Right cardiac atrium (tissue), 5 donors: ENCODE data around the gene OSCP1. TPM values are rescaled to one million over a fixed set of nuclear protein-coding genes. Genes with fewer than 3 reads are reported as not detected.

Experiments
- ATAC-seq, 2 donors: fragments of 200-7000 bp; cut with Tn5 transposase; one replicate each; pipeline versions ENCODE4 v1.8.0 to v1.9.1; 2020; ENCODE audit warnings: moderate library complexity in 2 of 2, mild to moderate bottlenecking in 1 of 2
- DNase-seq, 3 donors: peaks; one replicate each; pipeline ENCODE4 v3.0.0-alpha.2; 2020
- H3K27ac ChIP-seq: one replicate; pipeline ENCODE4 v1.5.1; 2013; ENCODE audit warnings: mild to moderate bottlenecking, low read length, control low read depth, moderate library complexity
- H3K27me3 ChIP-seq: one replicate; pipeline ENCODE4 v1.6.1; 2013; ENCODE audit not compliant: control insufficient read depth, insufficient read depth
- H3K4me1 ChIP-seq: one replicate; pipeline ENCODE4 v1.6.1; 2013; ENCODE audit warnings: low read length; ENCODE audit not compliant: control insufficient read depth, insufficient read depth
- H3K4me3 ChIP-seq: one replicate; pipeline ENCODE4 v1.5.1; 2013; ENCODE audit warnings: low read length, control low read depth
- H3K9me3 ChIP-seq: one replicate; pipeline ENCODE4 v1.6.1; 2013; ENCODE audit warnings: low read length; ENCODE audit not compliant: control insufficient read depth
- whole genome bisulfite sequencing: extraction: QIAGEN DNeasy Blood & Tissue Kit; methylation state at CpG from one replicate; pipeline ENCODE4 v1.1.7; 2013; 5-methylcytosine and 5-hydroxymethylcytosine counted together
- intact Hi-C, 4 donors: fragments of 100-400 bp; cut with DNase I; formaldehyde crosslinking; loops; one replicate each; pipeline versions ENCODE4 v1.11.0 to v1.14.0; 2022 to 2023
- polyA plus RNA-seq: library from polyadenylated mRNA; stranded (reverse); fragments of 200-250 nt; gene quantifications from one replicate; pipeline ENCODE4 v1.2.3, GENCODE V29; 2013
- total RNA-seq, 4 donors: library from RNA; stranded (reverse); fragmentation: NEBNext Ultra II Directional; extraction: Animal tissue kit (Norgen Biotek cat#: 25700); gene quantifications; one replicate each; pipeline ENCODE4 v1.2.1, GENCODE V29; 2021
- donor health status: healthy with polysubstance abuse.
- donor health status: DM: no; HTN: yes; CAD: no.
- donor health status: DM: no; HTN: no; CAD: no.
- donor health status: DM: no; HTN: yes; CAD: no; lungs with severe emphysema.
- donor health status: DM: yes; HTN: yes; CAD: no.

The OSCP1 gene
- total and polyA plus RNA-seq, 5 donors = 6.7 to 10.2 (median 8.4) TPM

DNA sequence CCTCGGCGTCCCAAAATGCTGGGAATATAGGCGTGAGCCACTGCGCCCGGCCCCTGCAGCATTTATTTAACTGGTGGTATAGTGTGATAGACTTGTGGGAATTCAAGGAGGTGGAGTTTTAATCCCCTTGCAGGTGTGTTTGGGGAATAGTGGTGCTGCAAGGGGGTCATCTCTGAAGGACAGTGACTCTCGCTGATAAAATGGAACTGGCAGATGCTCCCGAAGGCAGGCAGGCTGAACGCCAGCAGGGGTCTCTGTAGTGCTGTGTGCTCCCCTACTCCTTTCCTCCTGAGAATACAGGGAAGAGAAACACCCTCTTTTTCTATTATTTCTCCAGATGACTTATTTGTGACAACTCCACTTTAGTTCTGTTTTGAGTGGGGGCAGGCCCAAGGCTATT is 4.0 kb downstream of the OSCP1 start:
- Histone ChIP-seq H3K4me3 (no peak overlapping the region), H3K27me3 (no peaks in the 10 kb centered on the region), H3K4me1 (no peaks in the 10 kb centered on the region), H3K9me3 (no peaks in the 10 kb centered on the region), H3K27ac (no peak overlapping the region)
- ATAC-seq (no peak), DNase-seq (no peak)
- intact Hi-C loops = no loop called here
- WGBS = 58% methylated on average over 8 of the region's 8 CpGs

GRCh38 chr1:36443297-36443696 is 7.0 kb downstream of the OSCP1 start:
- DNase-seq (no peak), ATAC-seq (no peak)
- intact Hi-C loops = no loop called here
- Histone ChIP-seq H3K9me3 (no peaks in the 10 kb centered on the region), H3K27me3 (no peaks in the 10 kb centered on the region), H3K4me1 (no peaks in the 10 kb centered on the region), H3K4me3 (no peak overlapping the region), H3K27ac (no peak overlapping the region)
- 77% methylated on average over 2 of the region's 2 CpGs for WGBS

DNA sequence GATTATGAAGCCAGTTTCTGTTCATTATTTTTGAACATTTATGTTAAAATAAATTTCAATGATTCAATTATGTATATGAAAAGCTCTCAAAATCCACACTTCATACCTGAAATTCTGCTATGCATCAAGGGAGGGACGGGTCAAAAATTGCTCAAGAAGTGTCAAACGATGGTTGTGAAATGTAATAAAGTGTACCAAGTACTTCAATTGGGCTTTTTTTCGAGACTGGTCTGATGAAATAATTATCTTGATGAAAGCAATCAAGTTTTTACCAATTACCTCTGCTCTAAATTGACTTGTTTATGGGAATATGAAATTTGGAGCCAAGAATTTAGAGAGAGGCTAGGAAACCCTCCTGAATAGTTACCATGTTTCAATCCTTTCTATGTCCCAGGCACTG is 7.9 kb downstream of the OSCP1 start:
- H3K4me3 ChIP-seq = no peak overlapping the region
- no peaks in the 10 kb centered on the region for H3K9me3 ChIP-seq
- no peak overlapping the region for H3K27ac ChIP-seq
- DNase-seq (no peak), ATAC-seq (no peak)
- no peaks in the 10 kb centered on the region for H3K27me3 ChIP-seq
- intact Hi-C loops = no loop called here
- 81% methylated on average over 3 of the region's 3 CpGs for WGBS
- H3K4me1 ChIP-seq = no peaks in the 10 kb centered on the region

DNA sequence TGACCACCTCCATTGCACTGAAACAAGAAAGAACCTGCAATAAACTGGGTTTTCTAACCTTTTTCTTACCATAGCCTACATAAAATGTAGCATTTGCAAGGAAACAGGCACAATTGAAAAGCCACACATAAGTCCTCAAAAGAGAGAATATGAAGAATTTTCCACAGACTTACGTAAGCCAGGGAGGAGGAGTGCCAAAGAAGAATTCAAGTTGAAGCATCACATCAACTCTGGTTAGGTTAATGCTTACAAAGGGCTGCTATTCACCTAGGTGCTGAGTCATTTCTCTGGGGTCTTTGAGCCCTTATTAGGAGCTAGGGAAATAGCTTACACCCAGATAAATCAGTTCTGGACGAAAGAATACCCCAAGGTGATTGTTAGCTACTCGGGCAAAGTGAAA is 9.6 kb downstream of the OSCP1 start:
- no peak for DNase-seq
- ATAC-seq = no peak
- Histone ChIP-seq H3K27me3 (no peaks in the 10 kb centered on the region), H3K9me3 (no peaks in the 10 kb centered on the region), H3K4me3 (no peak overlapping the region), H3K27ac (no peak overlapping the region), H3K4me1 (no peaks in the 10 kb centered on the region)
- intact Hi-C loops = no loop called here
- WGBS = 84% methylated on average over 3 of the region's 3 CpGs

DNA sequence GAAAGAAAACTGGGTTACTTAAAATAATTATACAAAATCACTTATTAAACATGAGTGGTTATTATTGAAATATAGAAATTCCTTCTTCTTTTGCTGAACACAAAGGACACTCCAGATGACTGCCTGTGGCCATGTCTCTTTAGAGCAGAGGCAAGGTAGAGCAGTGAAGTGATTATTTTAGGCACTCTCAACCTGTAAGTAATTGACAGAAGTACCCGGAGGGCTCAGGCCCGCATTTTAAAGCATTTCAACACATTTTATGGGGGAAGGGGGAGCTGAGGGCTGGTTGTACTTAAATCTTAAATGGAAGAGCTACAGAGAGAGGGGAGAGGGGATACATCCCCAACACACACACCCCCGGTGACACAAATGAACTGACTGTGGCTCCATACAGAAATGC is 10.2 kb downstream of the OSCP1 start:
- H3K4me1 ChIP-seq = no peaks in the 10 kb centered on the region
- no peaks in the 10 kb centered on the region for H3K9me3 ChIP-seq
- intact Hi-C loops = no loop called here
- no peak overlapping the region for H3K4me3 ChIP-seq
- WGBS = 83% methylated on average over 3 of the region's 3 CpGs
- H3K27me3 ChIP-seq = no peaks in the 10 kb centered on the region
- no peak overlapping the region for H3K27ac ChIP-seq
- DNase-seq (no peak), ATAC-seq (no peak)

DNA sequence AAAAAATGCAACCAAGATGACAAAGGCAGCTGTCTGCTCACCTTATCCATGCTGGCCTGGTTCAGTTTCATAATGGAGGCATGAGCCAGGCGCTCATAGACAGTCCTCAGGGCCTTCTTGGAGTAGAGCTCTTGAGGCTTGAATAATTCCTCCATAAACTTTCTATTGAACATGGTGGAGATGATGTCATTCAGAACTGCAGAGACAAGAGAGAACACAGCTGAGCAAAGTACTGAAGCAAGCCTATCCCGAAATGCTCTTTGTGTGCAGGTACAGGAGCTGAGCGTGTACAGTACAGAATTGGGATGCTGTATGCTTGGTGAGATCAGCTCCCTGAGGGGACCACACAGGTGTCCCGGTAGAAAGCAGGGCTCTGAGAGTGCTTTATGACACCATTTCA is 11.5 kb downstream of the OSCP1 start:
- DNase-seq (no peak), ATAC-seq (peak in 1 of 2 donors; percentile 14)
- no peaks in the 10 kb centered on the region for H3K4me1 ChIP-seq
- no peaks in the 10 kb centered on the region for H3K9me3 ChIP-seq
- H3K4me3 ChIP-seq = no peak overlapping the region
- intact Hi-C loops = no loop called here
- WGBS = 93% methylated on average over 4 of the region's 4 CpGs
- no peak overlapping the region for H3K27ac ChIP-seq
- no peaks in the 10 kb centered on the region for H3K27me3 ChIP-seq

- WGBS = 83% methylated on average over 1 of the region's 1 CpG
- Histone ChIP-seq H3K27me3 (no peaks in the 10 kb centered on the region), H3K4me1 (no peaks in the 10 kb centered on the region), H3K4me3 (no peak overlapping the region), H3K9me3 (no peaks in the 10 kb centered on the region), H3K27ac (no peak overlapping the region)
- intact Hi-C loops = no loop called here
- DNase-seq (no peak), ATAC-seq (no peak)
Measured at GRCh38 chr1:36436821-36437220, 13.4 kb downstream of the OSCP1 start.

DNA sequence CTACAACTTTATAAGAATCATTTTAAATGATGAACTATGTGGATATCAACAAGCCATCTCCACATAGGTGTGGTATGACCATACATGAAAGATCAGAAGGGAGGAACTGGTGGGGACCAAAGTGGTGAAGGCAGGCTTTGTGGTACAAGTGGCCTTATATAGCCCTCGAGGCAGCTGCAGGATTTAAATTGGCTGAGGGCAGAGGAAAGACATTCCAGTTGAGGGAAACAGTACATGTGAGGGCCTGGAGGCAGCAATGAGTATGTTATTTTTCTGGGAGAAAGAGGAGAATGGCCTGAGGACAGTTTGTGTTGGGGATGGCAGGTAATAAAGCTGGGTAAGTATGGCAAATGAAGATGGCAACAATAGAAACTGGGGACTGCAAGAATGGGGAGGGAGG is 17.1 kb downstream of the OSCP1 start:
- intact Hi-C loops = no loop called here
- H3K9me3 ChIP-seq = no peaks in the 10 kb centered on the region
- no peak overlapping the region for H3K4me3 ChIP-seq
- no peaks in the 10 kb centered on the region for H3K4me1 ChIP-seq
- H3K27me3 ChIP-seq = no peaks in the 10 kb centered on the region
- DNase-seq = no peak
- H3K27ac ChIP-seq = no peak overlapping the region
- WGBS = 54% methylated on average over 1 of the region's 1 CpG
- no peak for ATAC-seq

DNA sequence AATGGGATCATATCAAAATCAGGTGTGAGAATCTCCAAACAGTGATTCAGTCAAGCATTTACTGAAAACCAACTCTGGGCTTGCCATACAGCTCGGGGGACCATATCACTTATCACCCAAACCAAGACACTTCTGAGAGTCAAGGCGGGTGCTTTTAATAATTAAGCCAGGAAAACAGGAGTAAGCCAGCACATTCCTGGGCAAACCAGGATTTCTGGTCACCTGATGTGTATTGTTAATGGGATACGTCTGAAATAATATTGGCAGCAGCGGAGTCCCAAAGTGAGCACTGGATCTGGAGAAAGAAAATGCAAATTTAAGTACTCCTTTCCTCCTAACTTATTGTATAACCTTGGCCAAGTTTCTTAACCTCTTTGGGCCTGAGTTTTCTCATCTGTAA is 17.6 kb downstream of the OSCP1 start:
- intact Hi-C loops = no loop called here
- WGBS = 64% methylated on average over 4 of the region's 4 CpGs

GRCh38 chr1:36425791-36426190 is 24.5 kb downstream of the OSCP1 start:
- DNase-seq = no peak
- no peaks in the 10 kb centered on the region for H3K4me1 ChIP-seq
- no peak overlapping the region for H3K27ac ChIP-seq
- H3K27me3 ChIP-seq = no peaks in the 10 kb centered on the region
- ATAC-seq = no peak
- intact Hi-C loops = loop anchor here in 1 of 4 donors (10.0 kb wide), 1 partner anchor 281 kb away; the partner anchor contains the start of gene TRAPPC3
- no peaks in the 10 kb centered on the region for H3K9me3 ChIP-seq
- 74% methylated on average over 4 of the region's 4 CpGs for WGBS
- no peak overlapping the region for H3K4me3 ChIP-seq

More for the DNA sequence above, 17.6 kb downstream of the OSCP1 start:
- Histone ChIP-seq H3K9me3 (no peaks in the 10 kb centered on the region), H3K4me1 (no peaks in the 10 kb centered on the region), H3K4me3 (no peak overlapping the region), H3K27me3 (no peaks in the 10 kb centered on the region), H3K27ac (no peak overlapping the region)
- DNase-seq (no peak), ATAC-seq (no peak)

- ATAC-seq = no peak
- WGBS = 90% methylated on average over 7 of the region's 7 CpGs
- no peaks in the 10 kb centered on the region for H3K27me3 ChIP-seq
- no peak overlapping the region for H3K27ac ChIP-seq
- H3K4me1 ChIP-seq = no peaks in the 10 kb centered on the region
- no peak overlapping the region for H3K4me3 ChIP-seq
- intact Hi-C loops = loop anchor here (5.0 to 10.0 kb wide), 4 partner anchors 79 to 324 kb away; partner anchors contain the start of gene TRAPPC3 (in 1 of the 4)
- H3K9me3 ChIP-seq = no peaks in the 10 kb centered on the region
- no peak for DNase-seq
Measured at GRCh38 chr1:36421649-36422048, 28.6 kb downstream of the OSCP1 start.

DNA sequence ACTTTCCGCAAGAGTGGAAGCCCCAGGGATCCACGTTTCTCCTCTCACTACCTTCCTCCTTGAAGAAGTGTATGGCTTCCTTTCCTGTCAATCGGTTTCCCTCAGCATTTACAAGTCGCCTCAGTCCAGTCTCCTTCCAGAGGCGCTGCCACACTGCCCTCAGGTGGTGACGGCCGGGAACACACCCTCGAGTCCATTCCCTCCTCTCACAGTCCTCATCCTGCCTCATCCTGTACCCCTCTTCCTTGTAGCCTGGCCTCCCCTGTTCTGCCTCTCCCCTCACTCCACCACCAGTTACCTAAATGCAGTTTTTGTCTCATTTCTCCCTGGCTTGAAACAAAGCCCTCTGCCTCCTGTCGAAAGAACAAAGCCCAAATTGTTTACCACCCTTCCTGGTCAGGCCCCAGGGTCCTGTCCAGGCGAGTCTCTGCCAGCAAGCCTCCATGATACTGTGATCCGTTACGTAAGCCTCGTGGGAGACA is 29.4 kb downstream of the OSCP1 start:
- intact Hi-C loops = loop anchor here (5.0 to 10.0 kb wide), 4 partner anchors 79 to 324 kb away; partner anchors contain the start of gene TRAPPC3 (in 1 of the 4)
- 12% methylated on average over 13 of the region's 13 CpGs for WGBS
- no peaks in the 10 kb centered on the region for H3K9me3 ChIP-seq
- H3K4me1 ChIP-seq = no peaks in the 10 kb centered on the region
- DNase-seq (peak; percentile 84 to 96 (median 94)), ATAC-seq (peak; percentile 89 to 94)
- H3K4me3 ChIP-seq = no peak overlapping the region
- H3K27me3 ChIP-seq = no peaks in the 10 kb centered on the region
- no peak overlapping the region for H3K27ac ChIP-seq
